ENCODE results near the gene PFN4.

DNA sequence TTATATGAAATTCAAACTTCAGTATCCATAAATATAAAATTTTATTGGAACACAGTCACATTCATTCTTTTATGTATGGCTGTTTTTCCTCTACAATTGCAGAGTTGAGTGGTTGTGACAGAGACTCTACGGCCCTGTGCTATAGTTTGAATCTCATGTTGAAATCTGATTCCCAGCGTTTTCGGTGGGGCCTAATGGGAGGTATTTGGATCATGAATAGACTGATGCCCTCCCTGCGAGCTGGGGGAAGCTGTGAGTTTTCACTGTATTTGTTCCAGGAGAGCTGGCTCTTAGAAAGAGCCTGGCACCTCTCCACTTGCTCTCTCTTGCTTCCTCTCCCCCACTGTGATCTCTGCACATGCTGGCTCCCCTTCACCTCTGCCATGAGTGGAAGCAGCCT is 1.7 kb downstream of the PFN4 start:
- TF ChIP-seq, protein P1, sequence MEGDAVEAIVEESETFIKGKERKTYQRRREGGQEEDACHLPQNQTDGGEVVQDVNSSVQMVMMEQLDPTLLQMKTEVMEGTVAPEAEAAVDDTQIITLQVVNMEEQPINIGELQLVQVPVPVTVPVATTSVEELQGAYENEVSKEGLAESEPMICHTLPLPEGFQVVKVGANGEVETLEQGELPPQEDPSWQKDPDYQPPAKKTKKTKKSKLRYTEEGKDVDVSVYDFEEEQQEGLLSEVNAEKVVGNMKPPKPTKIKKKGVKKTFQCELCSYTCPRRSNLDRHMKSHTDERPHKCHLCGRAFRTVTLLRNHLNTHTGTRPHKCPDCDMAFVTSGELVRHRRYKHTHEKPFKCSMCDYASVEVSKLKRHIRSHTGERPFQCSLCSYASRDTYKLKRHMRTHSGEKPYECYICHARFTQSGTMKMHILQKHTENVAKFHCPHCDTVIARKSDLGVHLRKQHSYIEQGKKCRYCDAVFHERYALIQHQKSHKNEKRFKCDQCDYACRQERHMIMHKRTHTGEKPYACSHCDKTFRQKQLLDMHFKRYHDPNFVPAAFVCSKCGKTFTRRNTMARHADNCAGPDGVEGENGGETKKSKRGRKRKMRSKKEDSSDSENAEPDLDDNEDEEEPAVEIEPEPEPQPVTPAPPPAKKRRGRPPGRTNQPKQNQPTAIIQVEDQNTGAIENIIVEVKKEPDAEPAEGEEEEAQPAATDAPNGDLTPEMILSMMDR (IDR thresholded peaks at IDR 0.05 in 4 of 5, conservative IDR thresholded peaks at IDR 0.05 in 1 of 5), result no peak
- TF ChIP-seq POLR2A (IDR thresholded peaks at IDR 0.05), result no peak
